GM15510 (cell line): Measurements from ENCODE around the gene RNF14.

ENCODE experiments used
- POLR2A ChIP-seq: IDR thresholded peaks from 3 replicates; pipeline ENCODE4 v1.6.1; 2011; ENCODE audit warnings: borderline replicate concordance; ENCODE audit not compliant: insufficient read length; ENCODE audit errors: extremely low read depth

RNF14 gene

DNA sequence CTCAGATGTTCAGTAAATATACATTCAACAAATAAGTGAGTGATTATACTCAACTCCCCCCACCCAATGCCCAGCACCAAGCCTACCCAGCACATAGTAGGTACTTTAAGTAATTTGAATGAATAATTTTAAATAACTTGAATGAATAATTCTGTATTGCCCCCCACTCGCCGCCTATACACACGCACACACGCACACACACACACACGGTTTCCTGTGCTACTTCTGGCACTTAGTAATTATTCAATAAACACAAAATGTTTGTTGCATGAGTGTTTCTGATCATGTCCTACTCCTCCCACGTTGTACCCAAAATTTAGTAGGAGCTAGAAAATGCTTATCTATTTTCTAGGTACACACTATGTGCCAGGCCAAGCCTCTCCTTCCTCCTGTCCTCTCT lies 27.1 kb upstream of the RNF14 start:
- TF ChIP-seq POLR2A: no peak

DNA sequence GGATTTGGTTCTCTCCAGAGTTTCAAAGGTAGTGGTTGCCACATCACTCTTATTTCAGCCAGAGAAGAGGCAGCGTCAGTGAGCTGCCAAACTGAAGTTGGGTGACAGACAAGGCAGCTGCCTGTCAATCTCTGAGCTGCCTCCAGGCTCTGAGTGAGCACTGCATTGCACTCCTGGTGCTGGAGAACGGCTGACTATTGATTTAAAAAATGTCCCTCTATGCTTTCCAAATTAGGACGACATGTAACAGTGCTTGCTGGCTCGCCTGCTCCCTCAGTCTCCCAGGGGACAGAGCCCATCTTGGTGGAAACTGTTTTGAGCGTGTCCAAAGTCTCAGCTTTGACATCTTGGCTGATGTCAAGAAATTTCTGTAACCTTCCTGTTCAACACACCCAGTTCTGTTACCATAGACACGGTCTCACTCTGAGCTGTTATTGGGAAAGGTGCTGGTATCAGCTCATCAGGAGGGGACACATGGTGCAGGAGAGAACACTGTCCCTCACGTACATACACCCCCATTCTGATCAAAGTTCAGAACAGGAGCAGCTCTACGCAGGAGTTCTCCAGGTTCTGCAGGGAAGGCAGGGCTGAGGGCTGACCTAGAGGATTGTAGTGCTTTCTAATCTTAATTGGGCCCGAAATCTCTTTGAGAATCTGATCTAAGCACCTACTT lies 26.6 kb upstream of the RNF14 start:
- no peak for TF ChIP-seq POLR2A

DNA sequence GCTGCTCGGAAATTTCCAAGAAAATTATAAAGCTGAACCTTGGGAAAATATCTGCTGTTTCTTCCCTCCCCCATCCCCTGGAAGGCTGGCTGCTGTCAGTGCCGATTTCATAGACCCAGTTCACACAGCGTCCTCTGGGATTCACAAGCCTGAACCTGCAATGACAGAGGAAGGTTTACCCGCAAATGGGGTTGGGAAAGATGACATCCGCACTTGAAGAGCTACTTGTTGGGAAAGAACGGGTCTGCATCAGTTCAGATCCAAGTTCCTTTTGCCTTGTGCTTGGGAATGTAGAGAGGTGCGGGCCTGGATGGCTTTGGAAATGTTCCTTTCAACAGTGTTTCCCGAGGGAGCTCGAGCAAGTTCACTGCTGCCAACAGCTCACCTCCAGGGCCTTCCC lies 24.8 kb upstream of the RNF14 start:
- no peak for TF ChIP-seq POLR2A

DNA sequence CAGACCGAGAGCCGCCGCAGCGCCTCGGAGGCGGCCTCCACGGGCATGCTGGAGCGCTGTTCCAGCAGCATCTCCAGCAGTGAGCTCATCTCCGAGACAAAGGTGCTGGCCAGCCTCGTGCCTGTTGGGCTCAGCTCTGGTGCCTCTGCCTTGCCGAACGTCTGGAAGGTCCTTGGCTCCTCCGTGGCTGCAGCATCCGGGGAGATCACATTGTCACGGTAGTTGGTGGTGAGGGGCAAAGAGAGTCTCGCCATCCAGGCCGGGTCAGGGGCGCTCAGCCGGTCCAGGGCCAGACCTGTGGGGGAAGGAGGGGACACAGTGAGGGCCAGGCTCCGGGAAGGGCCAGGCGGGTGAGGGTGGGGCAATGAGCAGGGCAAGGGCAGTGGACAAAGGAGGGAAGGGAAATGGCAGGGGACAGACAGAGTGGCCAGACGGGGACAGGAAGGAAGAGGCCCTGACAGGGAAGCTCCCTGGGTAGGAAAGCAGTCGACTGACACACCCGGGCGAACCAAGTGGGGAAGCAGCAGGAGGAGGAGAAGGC lies 23.3 kb upstream of the RNF14 start:
- TF ChIP-seq POLR2A: no peak

DNA sequence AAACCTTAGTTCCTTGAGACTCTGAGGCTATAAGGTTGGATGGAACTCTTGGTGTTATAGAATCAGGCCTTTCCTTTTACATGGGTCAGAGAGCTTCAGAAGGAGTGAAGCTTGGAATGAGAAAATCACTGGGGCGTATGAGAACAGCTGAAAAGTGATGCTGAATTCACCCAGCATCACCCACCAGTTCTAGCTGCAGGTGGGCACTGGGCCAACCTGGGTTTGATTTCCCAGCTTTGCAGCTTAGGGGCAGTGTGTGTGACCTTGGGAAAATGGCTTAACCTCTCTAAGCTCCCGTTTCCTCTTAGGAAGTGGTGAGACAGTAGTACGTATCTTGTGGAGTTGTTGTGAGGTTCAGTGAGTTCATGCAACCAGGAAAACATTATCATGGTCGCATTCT lies 21.6 kb upstream of the RNF14 start:
- no peak for TF ChIP-seq POLR2A

DNA sequence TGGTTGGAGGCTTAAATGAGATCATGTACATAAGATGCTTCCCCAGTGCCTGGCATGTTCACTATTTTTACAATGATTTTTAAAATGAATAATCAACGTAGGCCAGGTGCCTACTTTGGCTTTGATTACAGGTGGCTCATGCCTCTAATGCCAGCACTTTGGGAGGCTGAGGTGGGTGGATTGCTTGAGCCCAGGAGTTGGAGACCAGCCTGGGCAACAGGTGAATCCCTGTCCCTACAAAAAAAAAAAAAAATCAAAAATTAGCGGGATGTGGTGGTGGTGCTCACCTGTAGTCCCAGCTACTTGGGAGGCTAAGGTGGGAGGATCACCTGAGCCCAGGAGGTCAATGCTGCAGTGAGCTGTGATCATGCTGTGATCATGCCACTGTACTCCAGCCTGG lies 20.1 kb upstream of the RNF14 start:
- no peak for TF ChIP-seq POLR2A

DNA sequence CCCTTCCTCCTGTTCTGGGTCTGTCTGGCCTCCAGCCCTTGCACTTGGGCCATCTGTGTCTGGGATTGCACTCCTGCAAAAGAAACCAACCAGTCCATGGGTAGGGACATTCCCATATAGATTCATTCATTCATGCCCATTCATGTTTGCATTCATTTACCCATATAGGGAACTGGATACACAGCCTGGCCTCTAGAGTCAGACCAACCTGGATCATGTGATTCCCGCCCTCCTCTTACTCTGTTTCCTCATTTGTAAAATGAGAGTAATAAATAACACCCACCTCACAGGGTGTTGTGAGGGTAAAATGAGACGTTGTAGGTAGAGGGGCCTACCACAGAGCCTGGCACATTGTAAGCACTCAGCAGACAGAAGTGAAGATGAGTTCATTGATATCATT lies 19.4 kb upstream of the RNF14 start:
- TF ChIP-seq POLR2A: no peak

DNA sequence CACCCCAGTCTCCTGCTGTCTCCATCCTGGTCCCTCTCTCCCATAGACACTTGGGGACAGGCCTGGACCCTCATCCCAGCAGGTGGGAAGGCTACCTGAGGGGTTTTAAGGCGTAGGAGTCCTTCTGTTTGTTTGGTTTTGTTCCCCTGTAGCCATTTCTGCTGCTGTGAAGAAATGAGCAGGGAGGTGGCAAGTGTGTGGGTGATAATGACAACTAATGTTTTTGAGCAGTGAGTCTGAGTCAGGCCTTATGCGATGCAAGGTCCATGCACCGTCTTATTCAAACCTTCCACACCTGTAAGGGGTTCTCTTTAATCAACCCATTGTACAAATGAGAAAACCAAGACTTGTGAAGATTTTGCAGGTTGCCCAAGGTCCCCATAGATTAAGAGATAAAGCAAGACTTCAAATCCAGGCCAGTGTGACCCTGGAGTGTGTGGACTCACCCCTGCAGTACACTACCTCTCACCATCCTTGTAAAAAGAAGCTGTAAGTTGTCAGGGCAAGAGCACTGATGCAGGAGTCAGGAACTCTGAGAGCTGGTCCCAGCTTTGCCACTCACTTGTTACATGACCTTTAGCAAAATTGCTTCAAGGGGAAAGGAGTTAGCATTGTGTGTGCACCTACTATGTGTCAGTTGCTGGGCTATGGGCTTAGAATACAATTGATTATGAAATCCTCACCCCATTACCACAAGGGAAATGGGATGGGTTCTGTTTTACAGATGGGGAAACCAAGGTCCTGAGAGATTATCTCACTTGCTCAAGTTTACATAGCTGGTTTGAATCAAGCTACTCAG lies 18.5 kb upstream of the RNF14 start:
- TF ChIP-seq POLR2A: no peak

DNA sequence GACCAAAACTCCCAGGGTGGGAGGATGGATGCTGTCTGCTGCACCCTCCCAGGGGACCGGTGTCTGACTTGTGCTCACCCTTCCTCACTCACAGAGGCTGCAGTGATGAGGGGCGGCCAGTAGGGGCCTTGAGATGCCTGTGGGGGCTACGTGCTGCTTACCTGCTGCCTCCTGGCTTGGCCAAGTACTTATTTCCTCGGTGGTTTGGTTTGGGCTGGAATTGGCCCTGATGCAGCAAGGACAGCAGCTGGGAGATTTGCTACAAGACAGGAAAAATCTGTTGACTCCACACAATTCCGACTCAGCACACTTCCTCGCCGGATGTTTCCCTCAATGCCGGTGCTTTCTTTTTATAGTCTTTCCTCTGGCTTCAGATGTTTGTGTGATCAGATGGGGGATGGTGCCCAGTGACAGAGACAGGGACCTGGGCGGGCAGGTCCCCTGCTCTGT lies 17.5 kb upstream of the RNF14 start:
- no peak for TF ChIP-seq POLR2A

DNA sequence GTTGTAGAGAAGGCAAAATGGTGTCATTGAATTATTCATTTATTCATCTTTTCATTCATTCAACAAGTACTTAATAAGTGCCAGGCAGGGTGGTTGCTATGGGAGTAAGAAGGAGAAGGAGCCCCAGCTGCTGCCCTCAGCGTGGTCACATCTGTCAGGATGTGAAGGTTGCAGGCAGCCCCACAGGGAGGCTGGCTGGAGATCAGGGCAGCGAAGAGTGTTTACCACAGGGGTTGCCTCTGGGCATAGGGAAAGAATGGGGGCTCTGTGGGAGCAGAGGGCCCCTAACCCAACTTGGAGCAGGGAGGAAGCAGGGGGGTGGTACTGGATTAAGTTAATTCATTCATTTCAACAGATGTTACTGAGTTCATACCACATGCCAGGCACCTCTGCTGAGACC lies 16.9 kb upstream of the RNF14 start:
- no peak for TF ChIP-seq POLR2A

DNA sequence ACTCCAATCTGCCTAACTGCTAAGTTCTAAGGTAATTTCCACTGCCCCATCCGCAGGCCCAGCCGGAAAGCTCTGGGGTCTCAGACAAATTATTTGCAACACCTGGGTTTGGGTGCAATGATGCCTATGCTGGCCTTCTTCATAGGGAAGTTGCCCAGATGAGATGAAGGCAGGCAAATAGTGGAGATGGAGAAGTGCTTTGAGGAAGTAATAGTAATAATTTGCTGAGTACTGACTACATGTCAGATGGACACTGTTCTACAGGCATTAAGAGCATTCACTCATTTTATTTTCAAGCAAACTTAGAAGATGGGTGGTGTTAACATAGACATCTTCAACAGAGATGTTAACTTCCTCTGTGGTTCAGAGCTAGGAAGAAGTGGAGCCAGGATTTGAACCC lies 14.7 kb upstream of the RNF14 start:
- TF ChIP-seq POLR2A: no peak

DNA sequence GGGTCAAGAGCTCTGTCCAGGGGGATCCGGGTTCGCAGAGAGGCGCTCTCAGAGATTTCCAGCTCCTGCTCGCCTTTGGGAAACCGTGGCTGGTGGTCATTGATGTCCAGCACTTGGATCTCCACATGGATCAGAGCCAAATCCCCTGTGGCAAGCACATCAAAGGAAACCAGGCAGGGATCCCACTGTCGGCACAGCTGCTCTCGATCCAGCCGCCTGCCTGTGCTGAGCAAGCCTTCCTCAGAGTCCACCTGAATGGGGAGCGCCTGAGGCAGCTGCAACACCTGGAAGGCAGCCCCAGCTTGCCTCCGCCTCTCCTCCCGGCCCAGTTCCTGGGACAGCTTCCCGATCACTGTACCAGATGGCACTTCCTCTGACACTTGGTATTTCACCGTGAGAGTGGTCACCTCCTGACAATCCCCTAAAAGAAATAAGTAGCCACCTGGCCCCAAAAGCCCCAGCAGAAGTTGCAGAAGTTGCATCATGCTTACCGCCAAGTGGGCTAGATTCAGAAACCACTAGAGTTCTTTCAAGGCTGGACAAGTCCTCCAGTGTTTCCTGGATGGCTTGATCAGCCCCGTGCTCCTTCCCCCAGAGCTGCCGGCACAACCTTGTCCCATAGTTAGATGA lies 11.4 kb upstream of the RNF14 start:
- no peak for TF ChIP-seq POLR2A

DNA sequence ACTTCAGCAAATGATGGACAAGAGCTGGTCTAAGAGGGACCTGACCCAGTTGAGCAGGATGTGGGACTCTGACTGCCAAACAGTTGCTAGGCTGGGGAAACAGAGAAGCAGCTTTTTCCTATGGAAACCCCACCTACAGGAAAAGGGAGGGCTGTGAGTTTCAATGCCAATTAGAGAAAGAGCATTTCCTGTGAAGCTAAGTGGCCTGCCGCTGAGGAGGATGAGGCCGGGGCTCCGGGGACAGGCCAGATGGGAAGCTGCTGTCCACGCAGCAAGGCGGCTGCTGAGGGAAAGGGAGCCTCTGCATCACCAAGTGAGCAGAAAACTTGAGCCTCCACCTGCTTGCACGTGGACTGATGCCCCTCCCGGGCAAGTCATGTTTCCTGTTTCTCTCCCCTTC lies 10.8 kb upstream of the RNF14 start, which contains the start of gene PCDH12:
Gene PCDH12, minus strand, starts transcription at position 90 of the 400 bp plus-strand sequence. CDS start 351 bp downstream, outside the sequence.
- TF ChIP-seq POLR2A: no peak

DNA sequence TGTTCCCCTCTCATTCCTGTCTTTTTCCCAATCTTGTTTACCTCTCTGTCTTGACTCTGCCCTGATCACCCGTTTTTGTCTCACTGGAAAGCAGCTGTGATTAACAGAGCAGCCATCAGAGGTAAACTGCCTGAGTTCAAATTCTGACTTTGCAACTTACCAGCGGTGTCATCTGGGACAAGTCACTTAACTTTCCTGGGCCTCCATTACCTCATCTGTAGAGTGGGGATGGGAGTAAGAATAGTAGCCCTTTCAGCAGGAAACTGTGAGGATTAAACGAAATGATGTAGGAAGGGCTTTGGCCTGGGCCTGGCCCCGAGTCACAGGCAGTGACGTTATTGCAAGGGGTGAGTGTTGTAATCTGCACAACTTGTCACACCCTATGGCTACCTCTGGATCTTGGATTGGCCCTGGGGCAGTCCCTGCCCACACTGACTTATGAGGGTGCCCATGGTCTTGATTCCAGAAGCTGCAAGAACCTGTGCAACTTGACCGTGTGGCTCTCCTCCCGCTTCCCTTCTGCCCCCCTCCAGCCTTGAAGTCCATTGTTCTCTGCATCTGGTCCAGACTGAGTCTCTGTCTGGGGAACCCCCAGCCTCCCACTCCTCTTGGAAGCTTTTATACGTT lies 10.2 kb upstream of the RNF14 start:
- no peak for TF ChIP-seq POLR2A

DNA sequence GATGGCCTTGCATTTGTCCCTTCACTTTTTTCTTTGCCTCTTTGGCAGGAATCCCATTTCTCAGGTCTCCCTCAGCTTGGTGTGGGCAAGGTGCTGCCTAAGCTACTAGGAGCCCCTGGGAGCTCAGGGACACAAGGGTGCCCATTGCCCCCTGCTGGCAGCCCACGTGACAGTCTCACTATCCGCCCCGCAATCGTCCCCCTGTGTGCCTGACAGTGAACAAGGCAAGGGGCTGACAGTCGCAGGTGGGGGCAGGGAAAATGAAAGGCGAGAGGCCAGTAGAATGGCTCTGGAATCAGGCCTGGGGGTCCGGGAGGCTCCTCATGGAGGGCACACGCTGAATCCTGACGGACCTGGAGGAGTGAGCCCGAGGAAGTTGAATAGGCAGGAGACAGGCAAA lies 8.9 kb upstream of the RNF14 start:
- no peak for TF ChIP-seq POLR2A

DNA sequence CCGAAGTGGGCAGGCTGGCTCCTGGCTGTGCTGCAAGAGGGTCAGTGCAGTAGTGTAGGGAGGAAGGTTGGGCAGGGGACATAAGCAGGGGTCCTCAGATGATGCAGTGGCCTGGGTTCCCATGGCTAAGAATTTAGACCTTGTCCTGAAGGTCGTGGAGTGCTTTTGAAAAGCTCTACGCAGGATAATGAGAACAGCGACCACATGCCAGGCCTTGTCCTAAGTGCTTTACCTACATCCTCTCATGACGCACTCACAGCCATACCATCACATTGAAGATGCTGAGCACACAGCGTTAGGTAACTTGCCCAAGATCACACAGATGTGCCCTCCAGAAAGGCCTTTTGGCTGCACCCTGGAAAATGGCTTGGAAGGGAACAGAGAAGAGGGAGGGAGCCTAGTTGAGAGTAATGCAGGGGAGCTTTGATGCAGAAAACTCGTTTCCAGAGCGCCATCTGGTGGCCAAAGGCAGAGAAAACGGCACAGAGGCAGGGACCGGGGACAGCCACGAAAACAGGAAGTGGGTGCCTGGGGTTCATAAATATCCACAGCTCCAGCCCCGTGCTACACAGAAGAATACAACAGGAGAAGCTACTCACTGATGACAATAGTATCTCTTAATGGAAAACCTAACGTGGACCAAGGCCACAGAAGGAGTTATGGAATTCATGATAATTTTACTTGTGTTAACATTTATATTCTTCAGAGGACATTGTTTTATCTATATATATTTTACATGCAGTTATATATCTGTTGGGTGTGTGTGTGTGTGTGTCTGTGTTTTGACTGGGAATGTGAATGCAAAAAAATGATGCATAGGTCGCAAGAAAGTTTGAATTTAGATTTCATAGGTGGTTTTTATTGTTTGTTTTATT lies 8.2 kb upstream of the RNF14 start:
- no peak for TF ChIP-seq POLR2A
